ENCODE results near the gene BEST3.

GRCh38 chr12:69658203-69658602 is 40.9 kb downstream of the BEST3 start:
- TF ChIP-seq CTCF (IDR thresholded peaks at IDR 0.05) (no peak), EZH2 (IDR thresholded peaks at IDR 0.05; ENCODE audit: borderline replicate concordance, insufficient read depth, low read depth, low read length, poor library complexity, severe bottlenecking) (no peak)
